GM18868 (cell line): Measurements from ENCODE around the gene GON4L.
"Not testable (repeated sequence)": the region's sequence is repeated elsewhere in the genome, so short reads cannot be mapped to it uniquely, and the experiment has no call there.

Experiments used
- ATAC-seq: cut with Tn5 transposase; IDR thresholded peaks from one replicate; pipeline ENCODE4 v1.9.1; 2021; ENCODE audit warnings: mild to moderate bottlenecking, moderate library complexity; ENCODE audit not compliant: unreplicated experiment

Gene GON4L

GRCh38 chr1:155748141-155748540, 108.9 kb downstream of the GON4L start:
- not testable (repeated sequence) for ATAC-seq

GRCh38 chr1:155747586-155747985, 109.4 kb downstream of the GON4L start:
- not testable (repeated sequence) for ATAC-seq

GRCh38 chr1:155745284-155746228, 111.5 kb downstream of the GON4L start:
- peak; percentile 90 for ATAC-seq

- no peak for ATAC-seq
These were observed 112.2 kb downstream of the GON4L start for GRCh38 chr1:155744711-155745283.

GRCh38 chr1:155741908-155742307, 115.1 kb downstream of the GON4L start:
- no peak for ATAC-seq

- ATAC-seq: no peak
These were observed 116.0 kb downstream of the GON4L start for GRCh38 chr1:155740995-155741394.

- ATAC-seq: no peak
These were observed 127.7 kb downstream of the GON4L start for GRCh38 chr1:155729031-155729898.

GRCh38 chr1:155725142-155725541, 131.9 kb downstream of the GON4L start:
- no peak for ATAC-seq

- ATAC-seq: no peak
These were observed 137.3 kb downstream of the GON4L start for GRCh38 chr1:155719703-155720102.

GRCh38 chr1:155718524-155719115, 138.4 kb downstream of the GON4L start:
- ATAC-seq: not testable (repeated sequence)

GRCh38 chr1:155717041-155717440, 140.0 kb downstream of the GON4L start:
- no peak for ATAC-seq

GRCh38 chr1:155715777-155716176, 141.2 kb downstream of the GON4L start:
- no peak for ATAC-seq

GRCh38 chr1:155715056-155715455, 142.0 kb downstream of the GON4L start:
- ATAC-seq: not testable (repeated sequence)

- ATAC-seq: no peak
These were observed 143.9 kb downstream of the GON4L start for GRCh38 chr1:155713075-155713474.

GRCh38 chr1:155712636-155713035, 144.4 kb downstream of the GON4L start:
- ATAC-seq: not testable (repeated sequence)

- ATAC-seq: not testable (repeated sequence)
These were observed 145.6 kb downstream of the GON4L start for GRCh38 chr1:155711457-155711856.

- no peak for ATAC-seq
These were observed 147.6 kb downstream of the GON4L start for GRCh38 chr1:155709391-155709790.

GRCh38 chr1:155706139-155706538, 150.9 kb downstream of the GON4L start:
- ATAC-seq: no peak

GRCh38 chr1:155704414-155704813, 152.6 kb downstream of the GON4L start:
- ATAC-seq: not testable (repeated sequence)

- no peak for ATAC-seq
These were observed 153.8 kb downstream of the GON4L start for GRCh38 chr1:155703216-155703615.

- not testable (repeated sequence) for ATAC-seq
These were observed 155.3 kb downstream of the GON4L start for GRCh38 chr1:155701675-155702074.
